Measurements from ENCODE around the gene ZFAND6.
"Not testable (repeated sequence)": the region's sequence is repeated elsewhere in the genome, so short reads cannot be mapped to it uniquely, and the experiment has no call there.

The ZFAND6 gene

GRCh38 chr15:80151576-80151975 is 92.1 kb downstream of the ZFAND6 start:
- no peak for DNase-seq (ENCODE audit: low spot score)

GRCh38 chr15:80152180-80152895 is 92.9 kb downstream of the ZFAND6 start:
- peak; percentile 96 for DNase-seq (ENCODE audit: low spot score)

GRCh38 chr15:80152896-80153876 is 93.7 kb downstream of the ZFAND6 start, which contains the start of gene FAH:
TSS of gene FAH (plus strand) at chr15:80152999. CDS start at chr15:80153055, 56 bp downstream.
- peak; percentile 36 for DNase-seq (ENCODE audit: low spot score)

DNA sequence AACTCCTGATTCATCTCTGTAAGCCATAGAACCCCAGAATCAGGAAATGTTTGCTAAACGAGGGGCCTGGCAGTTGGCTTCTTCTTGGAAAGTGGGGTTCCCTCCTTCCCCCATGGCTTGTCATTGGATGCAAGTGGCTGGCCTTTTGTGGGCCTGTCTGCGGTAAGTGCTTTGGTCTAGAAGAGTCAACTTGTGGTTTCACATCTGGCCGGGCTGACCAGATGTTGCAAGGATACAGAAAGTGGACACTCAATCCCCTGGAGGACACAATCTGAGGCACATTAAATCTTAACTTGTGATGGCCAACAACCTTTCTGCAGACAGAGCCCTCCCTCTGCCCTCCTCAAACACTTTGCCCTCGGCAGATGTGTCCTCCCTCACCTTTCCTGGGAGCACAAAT is 94.4 kb downstream of the ZFAND6 start:
- peak; percentile 21 for DNase-seq (ENCODE audit: low spot score)

DNA sequence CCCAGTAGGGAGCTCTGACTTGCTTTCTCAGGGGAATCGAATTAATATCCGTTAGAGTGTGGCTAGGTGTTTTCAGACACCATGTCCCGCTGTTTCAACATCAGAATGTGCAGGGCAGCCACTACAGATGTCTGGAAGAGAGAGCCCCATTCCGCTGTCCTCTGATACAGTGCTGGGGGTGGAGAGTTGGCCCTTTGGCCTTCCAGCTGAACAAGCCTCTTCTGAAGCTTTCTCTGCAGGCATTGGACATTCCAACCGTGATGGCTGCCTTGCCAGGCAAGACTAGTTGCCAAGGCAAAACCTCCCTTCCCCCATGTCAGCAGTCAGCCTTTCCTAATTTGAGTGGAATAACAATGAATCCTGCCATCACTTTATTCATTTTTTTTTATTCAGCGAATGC is 94.9 kb downstream of the ZFAND6 start:
- peak; percentile 17 for DNase-seq (ENCODE audit: low spot score)

- DNase-seq (ENCODE audit: low spot score) = no peak
These were observed 95.5 kb downstream of the ZFAND6 start for GRCh38 chr15:80155001-80155377.

DNA sequence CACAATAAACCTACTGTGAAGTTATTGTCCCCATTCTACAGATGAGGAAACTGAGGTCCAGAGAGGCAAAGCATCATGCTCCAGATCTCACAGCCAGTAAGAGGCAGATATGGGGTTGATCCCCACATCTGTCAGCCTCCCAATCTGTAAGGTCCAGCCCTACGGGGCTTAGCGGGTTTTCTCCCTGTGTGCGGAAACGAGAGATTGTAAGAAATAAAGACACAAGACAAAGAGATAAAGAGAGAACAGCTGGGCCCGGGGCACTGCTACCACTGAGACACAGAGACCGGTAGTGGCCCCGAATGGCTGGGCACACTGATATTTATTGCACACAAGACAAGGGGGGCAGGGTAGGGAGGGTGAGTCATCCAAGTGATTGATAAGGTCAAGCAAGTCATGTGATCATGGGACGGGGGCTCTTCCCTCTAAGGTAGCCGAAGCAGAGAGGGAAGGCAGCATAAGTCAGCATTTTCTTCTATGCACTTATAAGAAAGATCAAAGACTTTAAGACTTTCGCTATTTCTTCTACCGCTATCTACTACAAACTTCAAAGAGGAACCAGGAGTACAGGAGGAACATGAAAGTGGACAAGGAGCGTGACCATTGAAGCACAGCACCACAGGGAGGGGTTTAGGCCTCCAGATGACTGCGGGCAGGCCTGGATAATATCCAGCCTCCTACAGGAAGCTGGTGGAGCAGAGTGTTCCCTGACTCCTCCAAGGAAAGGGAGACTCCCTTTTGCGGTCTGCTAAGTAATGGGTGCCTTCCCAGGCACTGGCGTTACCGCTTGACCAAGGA is 96.1 kb downstream of the ZFAND6 start:
- DNase-seq (ENCODE audit: low spot score) = not testable (repeated sequence)

DNA sequence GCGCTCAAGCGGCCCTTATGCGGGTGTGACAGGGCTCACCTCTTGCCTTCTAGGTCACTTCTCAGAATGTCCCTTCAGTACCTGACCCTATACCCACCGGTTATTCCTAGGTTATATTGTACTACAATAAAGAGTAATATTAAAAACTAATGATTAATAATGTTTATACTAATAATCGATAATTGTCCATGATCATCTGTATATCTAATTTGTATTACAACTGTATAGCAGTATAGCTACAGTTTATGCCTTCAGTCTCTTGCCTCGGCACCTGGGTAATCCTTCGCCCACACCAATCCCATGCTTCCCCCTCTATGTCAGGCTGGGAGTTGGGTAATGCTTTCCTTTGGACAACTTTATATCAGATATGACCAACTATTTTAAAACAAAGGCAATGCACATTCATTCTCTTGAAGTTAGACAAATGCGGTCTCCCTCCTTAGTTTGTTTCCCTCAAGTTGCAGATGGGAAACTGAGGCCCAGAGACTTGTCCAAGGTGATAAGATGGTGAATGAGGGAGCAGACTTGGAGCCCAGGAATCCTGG is 96.8 kb downstream of the ZFAND6 start:
- no peak for DNase-seq (ENCODE audit: low spot score)

DNA sequence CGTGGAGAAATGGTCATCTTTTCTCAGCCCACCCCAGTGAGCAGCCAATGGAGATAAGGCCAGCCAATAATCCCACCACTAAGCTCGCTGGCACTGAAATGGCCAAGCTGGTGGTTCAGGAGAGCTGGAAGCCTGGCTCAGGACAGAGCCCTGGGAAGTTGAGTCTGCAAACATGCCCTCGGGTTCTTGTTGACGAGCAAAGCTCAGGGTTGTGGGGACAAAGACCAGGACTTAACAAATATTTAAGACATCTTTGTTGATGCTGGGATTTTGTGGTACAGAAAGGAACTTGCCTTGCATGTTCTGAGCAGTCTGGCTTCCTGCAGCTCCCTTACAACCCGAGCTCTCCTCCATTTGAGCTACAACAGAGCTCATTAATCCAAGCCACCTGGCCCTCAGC is 97.7 kb downstream of the ZFAND6 start:
- no peak for DNase-seq (ENCODE audit: low spot score)

- no peak for DNase-seq (ENCODE audit: low spot score)
These were observed 99.8 kb downstream of the ZFAND6 start for GRCh38 chr15:80159301-80159700.

DNA sequence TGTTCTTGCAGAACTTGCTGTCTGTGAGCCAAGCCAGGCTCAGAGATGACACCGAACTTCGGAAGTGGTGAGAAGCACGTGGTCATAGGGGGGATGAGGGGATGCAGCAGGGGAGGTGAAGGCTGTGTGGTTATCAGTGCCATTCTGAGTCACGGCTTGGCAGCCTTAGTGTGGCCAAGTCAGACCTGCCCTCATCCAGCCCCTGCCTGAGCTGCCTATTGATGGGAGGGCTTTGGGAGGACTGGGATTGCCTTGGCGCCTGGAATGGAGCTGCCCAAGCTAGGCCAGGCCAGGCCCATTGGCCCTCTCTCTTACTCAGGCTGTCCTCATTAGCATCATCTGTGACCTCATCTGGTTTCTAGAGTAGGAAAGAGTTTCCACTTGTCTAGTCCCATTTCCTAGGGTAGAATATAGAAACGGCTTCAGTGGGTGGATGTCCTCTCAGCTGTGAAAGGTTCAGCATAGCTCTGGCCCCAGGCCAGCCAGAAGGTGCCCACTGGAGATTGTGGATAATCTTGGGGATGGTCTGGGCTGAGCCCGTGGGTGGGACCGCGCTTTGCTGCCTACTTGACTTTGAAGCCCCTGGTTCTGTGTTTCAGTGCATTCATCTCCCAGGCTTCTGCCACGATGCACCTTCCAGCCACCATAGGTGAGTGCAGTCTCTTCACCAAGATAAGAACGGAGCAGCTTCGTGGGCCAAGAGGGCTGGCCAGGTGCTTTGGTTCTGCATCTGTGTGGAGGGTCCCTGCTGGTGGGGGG is 100.5 kb downstream of the ZFAND6 start:
- DNase-seq (ENCODE audit: low spot score) = no peak

- peak; percentile 78 for DNase-seq (ENCODE audit: low spot score)
These were observed 101.2 kb downstream of the ZFAND6 start for GRCh38 chr15:80160570-80161156.

DNA sequence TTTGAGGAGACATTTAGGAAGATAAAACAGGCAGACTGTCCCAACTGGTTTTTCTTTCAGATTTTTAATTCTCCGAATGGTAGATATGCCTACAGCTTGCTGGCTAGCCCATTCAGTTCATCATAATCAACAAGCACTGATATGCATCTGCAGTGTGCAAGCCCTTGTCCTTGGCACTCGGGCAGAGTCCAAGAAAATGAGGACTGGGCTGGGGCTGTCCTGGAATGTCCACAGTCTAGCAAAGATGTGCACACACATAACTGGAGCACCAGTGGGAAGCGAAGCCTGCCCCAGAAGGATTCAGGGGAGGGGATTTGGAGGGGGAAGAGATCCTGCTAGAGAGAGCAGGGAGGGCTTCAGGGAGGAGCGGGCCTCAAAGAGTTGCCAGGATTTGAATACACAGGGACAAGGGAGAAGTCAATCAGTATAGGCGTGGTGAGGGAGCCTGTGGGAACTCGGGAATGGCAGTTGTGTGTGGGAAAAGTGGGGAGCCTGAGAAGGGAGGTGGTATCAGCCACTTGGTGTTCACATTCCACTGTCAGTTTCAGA is 102.1 kb downstream of the ZFAND6 start:
- no peak for DNase-seq (ENCODE audit: low spot score)

DNA sequence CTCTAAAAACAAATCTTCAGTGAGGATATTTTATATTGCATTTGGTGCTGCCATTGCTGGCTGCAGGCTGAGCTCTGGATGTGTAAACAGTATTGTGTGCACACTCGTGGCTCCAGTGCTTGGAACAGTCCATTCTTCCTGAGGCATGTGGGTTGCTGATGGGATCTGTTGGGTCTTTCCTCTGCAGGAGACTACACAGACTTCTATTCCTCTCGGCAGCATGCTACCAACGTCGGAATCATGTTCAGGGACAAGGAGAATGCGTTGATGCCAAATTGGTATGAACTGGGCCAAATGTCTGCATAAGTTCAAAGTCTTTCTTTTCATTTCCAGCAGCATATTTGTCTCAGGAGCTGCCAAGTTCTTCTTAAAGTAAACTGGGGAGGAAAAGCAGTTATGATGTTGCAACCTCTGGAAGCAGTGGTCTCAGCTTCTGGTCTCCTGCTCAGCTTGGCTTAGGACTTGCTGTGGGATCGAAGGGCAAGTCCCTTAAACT is 102.6 kb downstream of the ZFAND6 start:
- DNase-seq (ENCODE audit: low spot score) = no peak

DNA sequence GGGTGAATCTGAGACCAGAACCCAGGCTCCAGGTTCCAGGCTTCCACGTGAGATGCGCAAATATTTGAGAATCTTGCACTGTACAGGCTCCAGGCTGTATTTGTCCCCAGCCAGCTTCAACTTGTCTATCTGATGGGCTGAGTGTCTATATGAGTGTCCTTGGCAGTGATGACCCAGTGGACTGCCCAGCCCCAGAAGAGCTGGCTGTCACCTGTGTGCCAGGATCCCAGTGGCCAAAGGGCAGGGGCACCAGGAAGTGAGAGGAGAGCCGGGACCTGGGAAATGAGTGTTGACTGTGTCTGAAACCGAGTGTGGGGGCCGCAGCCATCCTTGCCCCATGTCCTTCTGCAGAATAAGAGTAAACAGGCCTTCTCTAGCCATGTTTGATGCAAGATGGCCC is 103.7 kb downstream of the ZFAND6 start:
- no peak for DNase-seq (ENCODE audit: low spot score)

- DNase-seq (ENCODE audit: low spot score) = no peak
These were observed 104.4 kb downstream of the ZFAND6 start for GRCh38 chr15:80163897-80164296.

DNA sequence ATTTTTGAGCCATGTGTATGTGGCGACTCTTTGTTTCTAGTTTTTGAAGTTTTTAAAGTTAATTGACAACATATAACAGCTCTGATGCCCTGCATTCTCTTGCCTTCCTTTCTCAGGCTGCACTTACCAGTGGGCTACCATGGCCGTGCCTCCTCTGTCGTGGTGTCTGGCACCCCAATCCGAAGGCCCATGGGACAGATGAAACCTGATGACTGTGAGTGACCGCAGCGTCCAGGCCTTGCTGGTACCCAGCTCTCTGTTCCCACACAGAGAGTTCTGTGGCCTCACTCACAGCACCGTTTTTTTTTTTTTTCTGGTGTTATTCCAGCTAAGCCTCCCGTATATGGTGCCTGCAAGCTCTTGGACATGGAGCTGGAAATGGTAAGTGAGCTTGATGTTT is 108.5 kb downstream of the ZFAND6 start:
- no peak for DNase-seq (ENCODE audit: low spot score)

DNA sequence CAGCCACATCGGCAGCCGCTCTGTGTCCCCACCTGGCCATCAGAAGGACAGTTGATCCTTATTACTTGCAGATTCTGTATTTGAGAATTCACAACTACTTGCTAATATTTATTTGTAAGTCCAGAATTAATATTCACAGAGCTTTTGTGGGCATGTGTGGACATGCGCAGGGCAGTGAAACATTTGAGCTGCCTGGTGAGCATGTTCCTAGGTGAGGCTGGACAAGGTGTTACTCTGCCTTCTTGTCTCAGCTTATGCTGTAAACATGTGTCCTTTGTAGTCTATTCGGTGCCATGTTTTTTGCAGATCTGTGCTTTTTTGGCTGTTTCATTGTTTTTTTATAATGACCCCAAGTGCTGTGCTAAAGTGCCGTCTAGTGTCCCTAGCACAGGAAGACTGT is 108.9 kb downstream of the ZFAND6 start:
- DNase-seq (ENCODE audit: low spot score) = no peak

DNA sequence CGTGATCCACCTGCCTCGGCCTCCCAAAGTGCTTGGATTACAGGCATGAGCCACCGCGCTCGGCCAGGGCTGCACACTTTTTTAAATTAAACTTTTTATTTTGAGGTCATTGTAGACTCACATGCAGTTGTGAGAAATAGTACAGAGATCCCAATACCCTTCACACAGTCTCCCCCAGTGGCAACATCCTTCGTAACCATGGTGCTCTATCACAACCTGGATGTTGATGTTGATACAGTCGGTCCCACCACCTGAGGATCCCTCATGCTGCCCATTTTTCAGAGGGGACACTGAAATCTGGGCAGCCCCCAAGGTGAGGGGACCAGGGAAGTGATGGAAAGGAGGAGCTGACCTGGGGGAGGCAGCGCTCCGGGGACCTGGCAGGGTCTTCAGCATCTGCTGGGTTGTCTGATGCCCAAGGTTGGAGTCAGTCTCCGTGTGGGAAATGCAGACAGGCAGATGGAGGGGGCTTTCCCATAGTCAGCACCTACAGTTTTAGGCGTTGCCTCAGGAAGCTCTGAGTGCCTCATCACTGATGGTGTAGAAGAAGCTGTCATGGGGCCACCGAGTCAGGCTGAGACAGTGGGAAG is 110.4 kb downstream of the ZFAND6 start:
- DNase-seq (ENCODE audit: low spot score) = no peak

- DNase-seq (ENCODE audit: low spot score) = no peak
These were observed 111.1 kb downstream of the ZFAND6 start for GRCh38 chr15:80170596-80170995.

All from AG08396 (cell line).